Vagina (tissue), 2 donors: Measurements from ENCODE around the gene BCO1. TPM values are rescaled to one million over a fixed set of nuclear protein-coding genes. Genes with fewer than 3 reads are reported as not detected.

Source experiments
- DNase-seq, 2 donors: peaks; one replicate each; pipeline ENCODE4 v3.0.0-alpha.2; 2017; ENCODE audit errors: extremely low spot score in 2 of 2
- H3K27ac ChIP-seq: fragments of 200-600 bp; sonication (generic); one replicate; pipeline ENCODE4 v1.5.1; 2019
- H3K27me3 ChIP-seq: fragments of 200-600 bp; sonication (generic); one replicate; pipeline ENCODE4 v1.5.1; 2019
- H3K36me3 ChIP-seq, 2 donors: fragments of 200-600 bp; sonication (generic); one replicate each; pipeline ENCODE4 v1.5.1; 2017 to 2019
- H3K4me1 ChIP-seq: fragments of 200-600 bp; sonication (generic); one replicate; pipeline ENCODE4 v1.5.1; 2019
- H3K4me3 ChIP-seq, 2 donors: fragments of 200-600 bp; sonication (generic); 1 replicate in 1 of 2; 2 replicates in 1 of 2; pipeline ENCODE4 v1.5.1; 2016 to 2019
- H3K9me3 ChIP-seq: fragments of 200-600 bp; sonication (generic); one replicate; pipeline ENCODE4 v1.5.1; 2019
- CTCF ChIP-seq, 3 experiments: fragments of 450-650 bp in 2 of 3; fragments of 200-600 bp in 1 of 3; sonication (generic) in 1 of 3; IDR thresholded peaks; one replicate each; pipeline ENCODE4 v1.5.1; 2017 to 2019; ENCODE audit warnings: antibody characterized with exemption in 3 of 3, mild to moderate bottlenecking in 2 of 3, moderate library complexity in 2 of 3
- POLR2A ChIP-seq, 2 donors: fragments of 450-650 bp; IDR thresholded peaks; one replicate each; pipeline ENCODE4 v1.6.1; 2017; ENCODE audit warnings: antibody characterized with exemption in 2 of 2, mild to moderate bottlenecking in 2 of 2, moderate library complexity in 2 of 2
- POLR2AphosphoS5 ChIP-seq, 2 donors: sonication (generic); formaldehyde crosslinking; IDR thresholded peaks; one replicate each; pipeline ENCODE4 v1.9.0; 2017; ENCODE audit warnings: antibody characterized with exemption in 2 of 2, mild to moderate bottlenecking in 2 of 2, low read depth in 1 of 2; ENCODE audit not compliant: insufficient read depth in 1 of 2
- intact Hi-C: fragments of 100-400 bp; cut with DNase I; formaldehyde crosslinking; loops from one replicate; pipeline ENCODE4 v1.15.1; 2023
- total RNA-seq: library from RNA; depleted of rRNA; stranded (reverse); fragments of >200 nt; gene quantifications from one replicate; pipeline ENCODE4 v1.2.3, GENCODE V29; 2016

The BCO1 gene
- total RNA-seq, 1 donor from 2014 or later, result not detected

- Histone ChIP-seq H3K9me3 (no peaks in the 10 kb centered on the region), H3K36me3 (no peaks in the 10 kb centered on the region), H3K4me3 (no peak overlapping the region), H3K27me3 (no peaks in the 10 kb centered on the region), H3K4me1 (peaks cover 18% of the 10 kb centered on the region), H3K27ac (no peak overlapping the region)
- TF ChIP-seq CTCF (IDR thresholded peaks at IDR 0.05), result no peak
- TF ChIP-seq POLR2AphosphoS5 (IDR thresholded peaks at IDR 0.05; ENCODE audit: insufficient read depth in 1 of 2, low read depth in 1 of 2), result no peak
- TF ChIP-seq POLR2A (IDR thresholded peaks at IDR 0.05), result no peak
- DNase-seq, result no peak
- intact Hi-C loops, result no loop called here
Measured at GRCh38 chr16:81263470-81264220, 25.2 kb downstream of the BCO1 start.

- no peaks in the 10 kb centered on the region for H3K27me3 ChIP-seq
- no peak overlapping the region for H3K4me3 ChIP-seq
- peaks cover 18% of the 10 kb centered on the region for H3K4me1 ChIP-seq
- H3K27ac ChIP-seq, result no peak overlapping the region
- intact Hi-C loops, result no loop called here
- H3K9me3 ChIP-seq, result no peaks in the 10 kb centered on the region
- TF ChIP-seq POLR2AphosphoS5 (IDR thresholded peaks at IDR 0.05; ENCODE audit: insufficient read depth in 1 of 2, low read depth in 1 of 2) (no peak), CTCF (IDR thresholded peaks at IDR 0.05) (no peak), POLR2A (IDR thresholded peaks at IDR 0.05) (no peak)
- DNase-seq, result no peak
- H3K36me3 ChIP-seq, result no peaks in the 10 kb centered on the region
Measured at GRCh38 chr16:81264386-81264785, 25.9 kb downstream of the BCO1 start.

- H3K27ac ChIP-seq, result no peak overlapping the region
- intact Hi-C loops, result no loop called here
Measured at GRCh38 chr16:81265052-81265451, 26.6 kb downstream of the BCO1 start.

DNA sequence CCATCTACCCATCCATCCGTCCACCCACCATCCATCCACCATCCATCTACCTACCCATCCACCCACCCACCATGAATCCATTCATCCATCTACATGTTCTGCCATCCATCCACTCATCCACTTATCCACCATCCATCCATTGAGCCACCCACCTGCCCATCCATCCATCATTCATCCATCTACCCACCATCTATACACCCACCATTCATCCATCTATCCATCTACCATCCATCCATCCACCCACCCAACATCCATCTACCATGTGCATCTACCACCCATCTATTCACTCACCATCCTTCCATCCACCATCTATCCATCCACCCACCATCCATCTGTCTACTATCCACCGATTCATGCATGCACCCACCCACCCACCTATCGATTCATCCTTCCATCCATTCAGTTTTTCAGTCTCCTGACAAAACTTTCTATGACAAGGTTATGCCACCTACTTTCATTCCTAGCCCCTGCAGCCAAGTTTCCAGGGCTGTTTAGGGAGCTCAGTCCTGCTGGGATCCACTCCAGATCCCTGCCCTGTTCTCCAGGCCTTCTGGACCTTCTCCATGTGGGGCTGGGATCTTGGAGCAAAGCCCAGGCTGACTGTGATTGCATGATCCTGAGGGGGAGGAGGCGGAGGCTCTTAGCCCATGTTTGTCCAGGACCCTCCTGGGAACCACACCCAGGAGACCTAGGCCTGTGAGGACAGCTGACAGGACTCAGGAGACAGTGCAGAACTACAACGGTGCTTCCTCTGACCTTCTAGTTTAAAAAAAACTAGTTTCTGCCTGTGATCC is 27.4 kb downstream of the BCO1 start:
- H3K9me3 ChIP-seq, result no peaks in the 10 kb centered on the region
- H3K36me3 ChIP-seq, result no peaks in the 10 kb centered on the region
- H3K4me3 ChIP-seq, result no peak overlapping the region
- TF ChIP-seq POLR2A (IDR thresholded peaks at IDR 0.05) (no peak), POLR2AphosphoS5 (IDR thresholded peaks at IDR 0.05; ENCODE audit: insufficient read depth in 1 of 2, low read depth in 1 of 2) (peak in 1 of 2 donors; percentile 28), CTCF (IDR thresholded peaks at IDR 0.05) (no peak)
- DNase-seq, result no peak
- H3K4me1 ChIP-seq, result peaks cover 18% of the 10 kb centered on the region
- H3K27me3 ChIP-seq, result no peaks in the 10 kb centered on the region
- intact Hi-C loops, result no loop called here
- H3K27ac ChIP-seq, result no peak overlapping the region

More at GRCh38 chr16:81265052-81265451, 26.6 kb downstream of the BCO1 start:
- Histone ChIP-seq H3K4me3 (no peak overlapping the region), H3K36me3 (no peaks in the 10 kb centered on the region), H3K27me3 (no peaks in the 10 kb centered on the region), H3K9me3 (no peaks in the 10 kb centered on the region), H3K4me1 (peaks cover 18% of the 10 kb centered on the region)
- DNase-seq, result no peak
- no peak for TF ChIP-seq POLR2A (IDR thresholded peaks at IDR 0.05)

DNA sequence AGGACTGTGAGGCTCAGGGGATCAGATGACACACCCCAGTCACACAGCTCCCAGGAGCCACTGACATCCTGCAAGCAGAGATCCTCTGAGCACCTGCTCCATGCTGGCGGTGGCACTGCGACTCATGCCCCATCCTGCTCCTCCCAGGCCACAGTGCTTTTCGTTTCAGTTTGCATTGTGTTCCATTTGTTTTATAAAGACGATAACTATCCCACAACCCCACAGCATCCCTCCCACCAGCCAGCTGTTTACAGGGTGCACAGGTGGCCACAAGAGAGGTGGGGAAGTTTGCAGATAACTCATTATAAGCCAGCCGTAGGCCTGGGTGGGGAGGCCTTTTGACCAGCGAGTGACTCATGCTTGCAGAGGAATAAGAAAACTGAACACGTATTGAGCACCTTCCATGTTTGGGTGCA is 28.2 kb downstream of the BCO1 start:
- Histone ChIP-seq H3K4me1 (peaks cover 18% of the 10 kb centered on the region), H3K4me3 (no peak overlapping the region), H3K36me3 (no peaks in the 10 kb centered on the region), H3K27ac (no peak overlapping the region), H3K27me3 (no peaks in the 10 kb centered on the region), H3K9me3 (no peaks in the 10 kb centered on the region)
- intact Hi-C loops, result no loop called here
- TF ChIP-seq POLR2A (IDR thresholded peaks at IDR 0.05) (no peak), CTCF (IDR thresholded peaks at IDR 0.05) (no peak), POLR2AphosphoS5 (IDR thresholded peaks at IDR 0.05; ENCODE audit: insufficient read depth in 1 of 2, low read depth in 1 of 2) (peak in 1 of 2 donors; percentile 5)
- DNase-seq, result no peak
